GM19035 (cell line): Measurements from ENCODE around the gene MAN2C1.
"Not testable (repeated sequence)": the region's sequence is repeated elsewhere in the genome, so short reads cannot be mapped to it uniquely, and the experiment has no call there.

Experiments used
- ATAC-seq: cut with Tn5 transposase; IDR thresholded peaks from one replicate; pipeline ENCODE4 v1.9.1; 2021; ENCODE audit not compliant: unreplicated experiment

MAN2C1 gene

DNA sequence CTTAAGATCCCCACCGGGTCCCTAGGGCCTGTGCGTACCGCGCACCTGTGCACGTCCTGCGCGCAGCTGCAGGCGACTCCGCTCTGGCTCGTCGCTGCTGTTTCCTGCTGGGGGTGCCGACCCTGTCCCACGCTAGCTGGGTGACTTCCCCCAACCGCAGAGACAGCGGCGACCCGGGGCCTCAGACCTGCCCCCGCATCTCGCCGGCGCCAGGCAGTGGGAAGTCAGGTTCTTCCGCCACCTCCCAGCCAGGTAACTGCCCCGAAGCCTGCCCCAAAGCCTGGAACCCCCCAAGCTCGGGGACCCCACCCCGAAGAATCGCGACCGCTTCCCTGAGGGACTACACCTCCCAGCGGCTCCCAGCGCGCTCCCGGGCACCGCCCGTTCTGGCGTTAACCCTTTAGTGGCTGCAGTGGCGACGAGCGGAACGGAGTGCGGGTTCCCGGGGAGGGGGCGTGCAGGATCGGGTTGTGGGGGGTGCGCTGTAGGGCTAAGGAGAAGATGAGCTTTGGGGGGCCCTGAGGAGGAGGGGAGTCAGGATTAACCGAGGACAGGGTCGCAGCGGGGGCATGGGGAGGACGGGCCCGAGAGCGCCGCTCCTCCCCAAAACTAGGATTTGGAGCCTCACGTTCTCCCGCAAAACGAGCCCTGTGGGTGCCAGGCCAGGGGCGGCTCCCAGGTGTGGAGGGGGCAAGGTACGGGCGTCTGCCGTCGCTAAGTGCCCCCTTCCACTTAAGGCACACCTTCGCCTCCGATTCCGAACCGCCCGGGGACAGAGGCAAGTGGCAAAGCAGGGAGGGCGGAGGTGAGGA is 21.0 kb downstream of the MAN2C1 start:
- ATAC-seq: peak; percentile 41

DNA sequence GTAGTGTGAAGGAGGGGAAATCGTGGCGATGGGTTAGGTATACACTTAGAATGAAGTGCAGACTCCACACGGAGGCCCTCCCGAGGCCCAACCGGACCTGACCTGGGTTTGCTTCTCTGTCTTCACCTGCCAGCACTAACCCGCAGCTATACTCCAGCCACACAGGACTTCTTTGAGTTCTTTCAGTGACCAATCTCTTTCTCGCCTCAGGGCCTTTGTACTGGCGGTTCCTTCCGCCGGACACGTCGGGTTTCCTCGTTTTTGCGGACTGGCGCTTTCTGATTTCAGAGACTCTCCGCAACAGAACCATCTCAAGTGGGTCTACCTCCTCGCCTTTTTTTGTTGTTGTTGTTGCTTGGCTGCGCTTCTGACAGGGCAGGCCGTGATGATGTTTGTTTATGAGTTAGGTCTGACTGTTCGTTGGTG is 21.6 kb downstream of the MAN2C1 start, which contains the start of gene NEIL1:
NEIL1 (plus strand) TSS at position 244 of the 426 bp plus-strand sequence. CDS start 1,867 bp downstream, outside the sequence.
- ATAC-seq: no peak

- not testable (repeated sequence) for ATAC-seq
These were observed 24.5 kb downstream of the MAN2C1 start for GRCh38 chr15:75343953-75344352.

- no peak for ATAC-seq
These were observed 26.2 kb downstream of the MAN2C1 start for GRCh38 chr15:75342221-75342620.

- no peak for ATAC-seq
These were observed 28.7 kb downstream of the MAN2C1 start for GRCh38 chr15:75339531-75340240.

GRCh38 chr15:75338661-75339240 is 29.7 kb downstream of the MAN2C1 start:
- ATAC-seq: no peak

DNA sequence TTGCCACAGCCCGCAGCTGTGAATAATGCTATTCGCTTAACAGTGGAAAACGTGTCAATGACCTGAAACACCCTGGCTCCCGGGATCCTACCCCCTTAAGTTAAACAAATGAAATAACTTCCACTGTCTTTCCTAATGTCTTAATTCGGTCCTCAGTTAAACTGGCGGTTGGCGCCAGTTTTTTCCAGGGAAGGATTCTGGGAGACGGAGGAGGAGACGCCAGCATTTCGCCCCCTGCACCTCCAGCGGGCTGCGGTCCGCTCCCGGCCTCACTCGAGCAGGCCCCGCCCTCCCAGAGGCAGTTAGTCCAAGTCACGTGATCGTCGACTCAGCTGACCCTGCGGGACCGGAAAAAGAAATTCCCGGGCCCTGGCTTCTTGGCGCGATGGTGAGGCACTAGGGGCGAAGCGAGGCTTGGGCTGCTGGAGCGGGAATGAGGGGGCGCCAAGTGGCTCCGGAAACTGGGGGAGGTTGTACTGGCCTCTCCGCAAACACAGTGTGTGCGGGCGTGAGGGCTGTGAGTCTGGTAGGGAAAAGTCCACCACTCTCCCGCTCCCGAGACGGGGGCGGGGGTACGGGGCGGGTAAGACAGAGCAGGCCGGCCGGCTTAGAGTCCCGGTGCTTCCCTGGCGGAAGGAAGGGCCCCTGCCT is 32.6 kb downstream of the MAN2C1 start, which contains the start of gene COMMD4:
COMMD4 (plus strand) TSS at position 359 of the 651 bp plus-strand sequence; CDS start at position 386, 27 bp downstream.
- peak; percentile 74 for ATAC-seq

DNA sequence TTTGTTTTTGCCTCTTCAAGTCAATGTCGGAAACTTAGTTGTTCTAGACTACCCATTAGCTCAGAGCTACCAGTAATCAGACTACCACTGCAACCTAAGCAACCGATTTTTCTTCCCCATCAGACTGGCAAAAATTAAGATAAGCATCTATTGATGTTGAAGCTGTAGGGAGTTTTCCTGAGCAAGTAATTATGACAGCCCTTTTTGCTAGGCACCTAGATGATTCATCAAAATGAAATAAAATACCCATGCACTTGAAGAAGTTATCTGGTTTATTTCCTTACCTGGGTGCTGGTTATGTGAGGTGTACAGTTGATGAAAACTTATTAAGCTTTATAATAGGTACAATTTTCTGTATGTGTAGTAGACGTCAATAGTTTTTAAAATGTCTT is 33.1 kb downstream of the MAN2C1 start:
- ATAC-seq: no peak

GRCh38 chr15:75333654-75334419 is 34.6 kb downstream of the MAN2C1 start:
- not testable (repeated sequence) for ATAC-seq

GRCh38 chr15:75332093-75332492 is 36.3 kb downstream of the MAN2C1 start:
- not testable (repeated sequence) for ATAC-seq

DNA sequence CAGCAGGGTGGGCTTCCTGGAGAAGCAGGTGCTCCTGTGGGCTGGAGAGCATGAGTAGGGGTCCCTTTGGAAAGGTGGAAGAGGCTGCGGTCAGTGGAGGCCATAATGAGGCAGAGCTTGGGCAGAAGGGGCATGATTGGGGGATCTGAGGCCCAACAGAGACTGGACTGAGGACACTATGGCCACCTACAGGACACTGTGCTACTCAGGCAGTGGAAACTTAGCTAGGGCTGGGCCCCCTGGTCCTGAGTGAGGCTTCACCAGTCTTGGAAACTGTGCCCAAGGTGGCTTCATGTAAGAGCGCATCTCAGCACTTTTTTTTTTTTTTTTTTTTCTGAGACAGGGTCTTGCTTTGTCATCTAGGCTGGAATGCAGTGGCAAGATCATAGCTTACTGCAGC is 38.8 kb downstream of the MAN2C1 start:
- ATAC-seq: no peak

GRCh38 chr15:75328493-75329314 is 39.7 kb downstream of the MAN2C1 start:
- ATAC-seq: no peak

DNA sequence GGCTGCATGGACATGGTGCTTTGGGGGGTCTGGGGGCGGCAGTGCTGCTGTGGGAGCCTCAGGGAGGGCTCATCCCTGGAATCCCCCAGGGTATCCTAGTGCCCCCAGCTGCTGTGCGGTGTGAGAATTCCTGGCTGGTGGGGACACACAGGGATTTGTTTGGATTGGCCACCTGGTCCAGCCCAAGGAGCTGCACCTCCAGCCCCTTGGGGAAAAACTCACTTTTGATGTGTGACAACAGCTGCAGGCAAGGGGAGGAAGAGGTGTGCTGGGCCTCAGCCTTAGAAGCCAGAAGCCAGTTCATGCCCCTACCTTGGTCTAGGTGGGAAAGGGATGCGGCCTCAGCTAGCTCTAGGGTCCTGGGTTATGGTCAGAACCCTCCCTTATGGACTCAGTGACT is 40.9 kb downstream of the MAN2C1 start:
- no peak for ATAC-seq

DNA sequence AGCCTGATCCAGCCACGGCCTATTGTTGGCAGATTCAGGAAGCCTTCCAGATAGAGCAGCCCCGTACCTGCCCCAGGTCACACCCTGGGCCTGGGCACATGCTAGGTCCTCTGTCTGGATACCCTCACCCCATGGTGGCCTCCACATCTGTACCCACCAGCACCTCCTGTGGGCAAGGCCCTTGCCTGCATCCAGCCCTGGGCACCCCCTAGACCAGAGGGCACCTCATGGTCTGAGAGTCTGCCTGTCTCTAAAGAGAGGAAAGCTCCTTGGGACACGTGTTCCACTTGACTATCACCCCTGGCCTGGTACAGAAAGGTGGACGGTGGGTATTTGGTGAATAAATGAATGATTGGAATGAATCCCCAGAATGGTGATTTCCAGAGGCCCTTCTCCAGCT is 41.4 kb downstream of the MAN2C1 start:
- ATAC-seq: no peak

GRCh38 chr15:75325922-75326321 is 42.5 kb downstream of the MAN2C1 start:
- no peak for ATAC-seq

DNA sequence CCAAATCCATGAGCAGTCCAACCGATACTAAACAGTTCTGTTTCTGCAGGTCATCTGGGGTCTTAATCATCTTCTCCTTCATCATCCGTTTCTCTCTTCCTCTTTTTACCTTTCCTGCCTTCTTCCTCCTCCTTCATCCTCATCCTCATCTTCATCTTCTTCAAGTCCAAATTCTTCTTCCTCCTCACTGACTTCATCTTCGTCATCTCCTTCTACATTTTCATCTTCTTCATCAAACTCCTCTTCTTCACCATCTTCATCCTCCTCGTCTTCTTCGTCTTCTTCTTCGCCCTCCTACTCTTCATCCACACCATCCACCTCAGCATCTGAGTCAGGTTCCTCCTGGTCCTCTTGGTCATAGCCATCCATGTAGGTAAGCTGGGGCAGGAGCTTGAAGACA is 46.7 kb downstream of the MAN2C1 start:
- no peak for ATAC-seq

DNA sequence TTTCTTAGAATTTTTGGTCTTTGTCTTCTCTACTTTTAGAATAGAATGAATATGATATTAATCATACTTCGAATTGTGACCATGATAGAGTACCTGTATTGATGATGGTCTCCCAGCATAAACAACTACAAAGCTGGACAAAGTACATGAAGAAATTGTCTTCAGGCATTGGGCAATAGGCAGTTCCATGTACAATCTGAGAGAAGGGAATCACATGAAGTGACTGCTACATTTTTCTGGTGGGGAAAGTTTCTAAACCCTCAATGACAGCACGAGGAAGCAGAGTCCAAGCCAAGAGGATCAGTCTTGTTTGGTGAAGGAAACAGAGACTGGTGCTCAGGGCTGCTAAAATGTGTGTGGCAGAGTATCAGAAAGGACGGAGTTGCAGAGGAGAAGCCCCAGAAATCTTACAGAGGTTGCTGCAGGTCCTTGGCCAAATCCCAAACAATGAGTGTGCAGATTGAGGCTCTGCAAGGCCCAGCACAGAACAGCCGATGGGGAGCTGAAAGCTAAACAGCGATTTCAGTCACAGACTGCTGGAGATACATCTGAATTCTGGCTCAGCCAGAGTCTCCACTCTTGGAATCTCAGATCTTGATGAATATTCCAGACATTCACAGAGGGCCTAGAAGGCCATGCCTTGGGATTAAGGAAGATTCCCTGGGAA is 49.0 kb downstream of the MAN2C1 start:
- not testable (repeated sequence) for ATAC-seq

DNA sequence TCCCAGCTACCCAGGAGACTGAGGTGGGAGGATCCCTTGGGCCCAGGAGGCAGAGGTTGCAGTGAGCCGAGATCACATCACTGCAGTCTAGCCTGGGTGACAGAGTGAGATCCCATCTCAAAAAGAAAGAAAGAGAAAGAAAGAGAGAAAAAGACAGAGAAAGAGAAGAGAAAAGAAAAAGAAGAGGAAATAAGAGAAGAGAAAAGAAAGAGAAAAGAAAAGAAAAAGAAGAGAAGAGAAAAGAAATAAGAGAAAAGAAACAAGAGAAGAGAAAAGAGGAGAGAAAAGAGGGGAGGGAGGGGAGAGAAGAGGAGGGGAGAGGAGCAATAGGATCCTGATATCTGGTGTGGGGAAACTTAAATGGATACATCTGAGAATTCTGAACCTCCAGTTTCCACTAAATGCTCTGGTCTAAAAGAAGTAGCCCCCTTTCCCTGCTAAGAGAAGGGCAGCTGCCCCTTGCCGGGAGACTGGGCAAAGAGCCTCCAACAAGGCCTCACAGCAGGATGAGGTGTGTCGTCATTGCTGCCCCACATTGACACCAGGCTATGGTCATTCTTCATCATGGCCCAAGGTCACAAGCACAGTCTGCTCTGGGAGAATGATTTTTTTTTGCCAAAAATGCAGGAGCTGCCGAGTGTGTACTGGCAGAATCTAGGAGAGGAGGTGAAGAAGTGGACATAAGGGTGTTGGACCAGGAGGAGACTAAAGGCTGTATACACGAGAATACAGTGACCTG is 53.7 kb downstream of the MAN2C1 start:
- ATAC-seq: no peak
